ENCODE measurements around the gene SEC23A. TPM values are rescaled to one million over a fixed set of nuclear protein-coding genes. Genes with fewer than 3 reads are reported as not detected.
A peak's percentile ranks its signal among the peaks of the same experiment; 100 is the strongest.
"Not testable (repeated sequence)": the region's sequence is repeated elsewhere in the genome, so short reads cannot be mapped to it uniquely, and the experiment has no call there.

Gene SEC23A
- total RNA-seq, 1 experiment from 2014 or later: 108 TPM

DNA sequence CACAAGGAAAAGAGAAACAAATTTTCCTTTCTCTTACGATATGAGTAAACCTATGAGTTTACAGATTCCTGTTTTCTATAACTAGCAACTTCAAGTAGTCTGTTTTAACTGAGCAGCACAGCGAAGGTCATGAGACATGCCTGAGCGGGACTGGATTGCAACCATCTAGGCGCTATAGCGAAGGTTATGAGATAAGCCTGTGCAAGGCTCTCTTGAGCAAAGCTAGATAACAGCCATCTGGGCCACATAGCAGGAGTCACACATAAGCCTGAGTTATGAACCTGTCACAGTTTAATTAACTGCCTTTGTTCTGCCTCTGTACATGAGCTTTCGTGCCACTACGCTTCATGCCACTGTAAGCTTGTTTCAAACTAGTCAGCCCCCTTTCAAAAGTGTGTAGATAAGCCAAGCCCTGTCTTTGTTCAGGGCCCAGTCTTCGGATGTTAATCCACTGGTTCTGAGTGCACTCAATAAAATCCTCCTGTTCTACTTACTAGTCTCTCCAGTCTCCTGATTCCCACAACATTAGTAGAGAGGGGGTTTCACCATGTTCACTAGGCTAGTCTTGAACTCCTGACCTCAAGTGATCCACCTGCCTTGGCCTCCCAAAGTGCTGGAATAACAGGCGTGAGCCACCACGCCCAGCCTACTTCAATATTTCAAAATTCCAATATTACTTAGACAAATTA lies 47.1 kb downstream of the SEC23A start:
- Histone ChIP-seq H3K27me3 (replicated peaks; ENCODE audit: control insufficient read depth, insufficient read depth, low read length) (no peaks in the 10 kb centered on the region), H3K9me3 (peaks cover 15% of the 10 kb centered on the region), H3K4me3 (ENCODE audit: low read depth, low read length) (no peak overlapping the region), H3K4me1 (no peaks in the 10 kb centered on the region; the same call in 1 of the 2 replicates), H3K36me3 (ENCODE audit: control insufficient read depth, insufficient read depth, low read length) (peaks cover 12% of the 10 kb centered on the region)
- peak in 1 of 2 experiments; percentile 20 for DNase-seq
- no peaks in the 10 kb centered on the region for H3K4me1 Mint-ChIP-seq (ENCODE audit: low read depth, unreplicated experiment)
- BruUV-seq (replicated peaks): no TSS peak
- peaks cover 18% of the 10 kb centered on the region for H3K9me3 Mint-ChIP-seq (ENCODE audit: unreplicated experiment)
- H3K36me3 Mint-ChIP-seq (ENCODE audit: insufficient read depth, unreplicated experiment): peaks cover 87% of the 10 kb centered on the region
- H3K27me3 Mint-ChIP-seq (ENCODE audit: insufficient read depth, unreplicated experiment): no peaks in the 10 kb centered on the region
- intact Hi-C loops (cut with micrococcal nuclease; ENCODE audit: unreplicated experiment): no loop called here
- POLR2A ChIA-PET: no interaction called here
- H3K27ac Mint-ChIP-seq (ENCODE audit: unreplicated experiment): no peak overlapping the region
- CTCF ChIA-PET: interaction anchor here (0.6 kb wide), 1 partner anchor 115 kb away, joined by 3 read pairs; no protein-coding TSS in a partner anchor
- TF ChIP-seq, protein P1, sequence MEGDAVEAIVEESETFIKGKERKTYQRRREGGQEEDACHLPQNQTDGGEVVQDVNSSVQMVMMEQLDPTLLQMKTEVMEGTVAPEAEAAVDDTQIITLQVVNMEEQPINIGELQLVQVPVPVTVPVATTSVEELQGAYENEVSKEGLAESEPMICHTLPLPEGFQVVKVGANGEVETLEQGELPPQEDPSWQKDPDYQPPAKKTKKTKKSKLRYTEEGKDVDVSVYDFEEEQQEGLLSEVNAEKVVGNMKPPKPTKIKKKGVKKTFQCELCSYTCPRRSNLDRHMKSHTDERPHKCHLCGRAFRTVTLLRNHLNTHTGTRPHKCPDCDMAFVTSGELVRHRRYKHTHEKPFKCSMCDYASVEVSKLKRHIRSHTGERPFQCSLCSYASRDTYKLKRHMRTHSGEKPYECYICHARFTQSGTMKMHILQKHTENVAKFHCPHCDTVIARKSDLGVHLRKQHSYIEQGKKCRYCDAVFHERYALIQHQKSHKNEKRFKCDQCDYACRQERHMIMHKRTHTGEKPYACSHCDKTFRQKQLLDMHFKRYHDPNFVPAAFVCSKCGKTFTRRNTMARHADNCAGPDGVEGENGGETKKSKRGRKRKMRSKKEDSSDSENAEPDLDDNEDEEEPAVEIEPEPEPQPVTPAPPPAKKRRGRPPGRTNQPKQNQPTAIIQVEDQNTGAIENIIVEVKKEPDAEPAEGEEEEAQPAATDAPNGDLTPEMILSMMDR (IDR thresholded peaks at IDR 0.05; ENCODE audit: insufficient read depth in 1 of 2, low read depth in 1 of 2, low read length in 1 of 2, severe bottlenecking in 1 of 2, unreplicated experiment in 1 of 2): no peak
- H3K4me3 Mint-ChIP-seq (ENCODE audit: unreplicated experiment): no peak overlapping the region

DNA sequence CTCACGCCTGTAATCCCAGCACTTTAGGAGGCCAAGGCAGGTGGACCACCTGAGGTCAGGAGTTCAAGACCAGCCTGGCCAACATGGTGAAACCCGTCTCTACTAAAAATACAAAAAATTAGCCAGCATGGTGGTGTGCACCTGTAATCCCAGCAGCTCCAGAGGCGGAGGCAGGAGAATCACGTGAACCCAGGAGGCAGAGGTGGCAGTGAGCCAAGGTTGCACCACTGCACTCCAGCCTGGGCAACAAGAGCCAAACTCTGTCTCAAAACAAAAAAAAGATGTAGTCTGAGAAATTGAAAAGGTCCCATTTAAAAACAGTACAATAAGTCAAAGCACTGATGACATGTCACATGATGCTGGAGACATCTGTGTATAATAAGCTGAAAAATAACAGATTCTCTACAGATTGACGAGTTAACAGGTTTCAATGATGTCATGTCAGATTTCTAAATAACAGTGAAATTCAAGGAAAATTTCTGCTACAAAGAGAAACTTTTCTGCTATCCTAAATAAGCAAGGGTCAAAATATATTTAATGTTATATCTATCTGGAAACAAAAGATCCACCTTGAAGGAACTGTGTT lies 50.1 kb downstream of the SEC23A start:
- intact Hi-C loops (cut with micrococcal nuclease; ENCODE audit: unreplicated experiment); CTCF ChIA-PET; H3K27me3 Mint-ChIP-seq (ENCODE audit: insufficient read depth, unreplicated experiment); H3K4me1 Mint-ChIP-seq (ENCODE audit: low read depth, unreplicated experiment); H3K4me3 Mint-ChIP-seq (ENCODE audit: unreplicated experiment); POLR2A ChIA-PET; DNase-seq; H3K27ac Mint-ChIP-seq (ENCODE audit: unreplicated experiment); H3K4me1 ChIP-seq; H3K4me3 ChIP-seq (ENCODE audit: low read depth, low read length); BruUV-seq (replicated peaks); H3K9me3 Mint-ChIP-seq (ENCODE audit: unreplicated experiment); H3K27me3 ChIP-seq (replicated peaks; ENCODE audit: control insufficient read depth, insufficient read depth, low read length): not testable (repeated sequence)
- Histone ChIP-seq H3K9me3 (peaks cover 15% of the 10 kb centered on the region), H3K36me3 (ENCODE audit: control insufficient read depth, insufficient read depth, low read length) (peaks cover 12% of the 10 kb centered on the region)
- H3K36me3 Mint-ChIP-seq (ENCODE audit: insufficient read depth, unreplicated experiment): peaks cover 87% of the 10 kb centered on the region

DNA sequence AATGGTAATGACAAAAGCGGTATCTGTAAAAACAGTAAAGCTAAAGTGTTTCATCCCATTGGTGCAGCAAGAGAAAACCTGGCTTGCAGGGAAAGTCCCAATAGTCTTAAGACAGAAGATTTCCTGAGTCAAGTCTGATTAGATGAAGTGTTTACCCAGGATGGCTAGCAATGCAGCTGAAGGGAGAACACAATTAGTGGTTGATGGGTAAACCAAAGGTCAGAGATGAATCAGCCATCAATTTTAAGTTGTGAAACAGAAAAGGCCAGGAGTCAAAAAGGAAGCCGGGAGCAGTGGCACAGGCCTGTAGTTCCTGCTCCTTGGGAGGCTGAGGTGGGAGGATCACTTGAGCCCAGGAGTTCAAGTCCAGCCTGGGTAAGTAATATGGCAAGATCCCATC lies 52.6 kb downstream of the SEC23A start:
- Histone ChIP-seq H3K4me3 (ENCODE audit: low read depth, low read length) (no peak overlapping the region), H3K27me3 (replicated peaks; ENCODE audit: control insufficient read depth, insufficient read depth, low read length) (no peaks in the 10 kb centered on the region), H3K36me3 (ENCODE audit: control insufficient read depth, insufficient read depth, low read length) (peaks cover 5% of the 10 kb centered on the region), H3K9me3 (no peaks in the 10 kb centered on the region), H3K4me1 (peaks cover 9% of the 10 kb centered on the region)
- intact Hi-C loops (cut with micrococcal nuclease; ENCODE audit: unreplicated experiment): no loop called here
- H3K27ac Mint-ChIP-seq (ENCODE audit: unreplicated experiment): no peak overlapping the region
- no TSS peak for BruUV-seq (replicated peaks)
- H3K4me1 Mint-ChIP-seq (ENCODE audit: low read depth, unreplicated experiment): peaks cover 7% of the 10 kb centered on the region
- DNase-seq: peak; percentile 22 to 51
- H3K9me3 Mint-ChIP-seq (ENCODE audit: unreplicated experiment): no peaks in the 10 kb centered on the region
- H3K36me3 Mint-ChIP-seq (ENCODE audit: insufficient read depth, unreplicated experiment): peaks cover 90% of the 10 kb centered on the region
- no peaks in the 10 kb centered on the region for H3K27me3 Mint-ChIP-seq (ENCODE audit: insufficient read depth, unreplicated experiment)
- TF ChIP-seq, protein P1 (IDR thresholded peaks at IDR 0.05; ENCODE audit: insufficient read depth in 1 of 2, low read depth in 1 of 2, low read length in 1 of 2, severe bottlenecking in 1 of 2, unreplicated experiment in 1 of 2): no peak
- ChIA-PET CTCF (no interaction called here), POLR2A (no interaction called here)
- H3K4me3 Mint-ChIP-seq (ENCODE audit: unreplicated experiment): no peak overlapping the region

DNA sequence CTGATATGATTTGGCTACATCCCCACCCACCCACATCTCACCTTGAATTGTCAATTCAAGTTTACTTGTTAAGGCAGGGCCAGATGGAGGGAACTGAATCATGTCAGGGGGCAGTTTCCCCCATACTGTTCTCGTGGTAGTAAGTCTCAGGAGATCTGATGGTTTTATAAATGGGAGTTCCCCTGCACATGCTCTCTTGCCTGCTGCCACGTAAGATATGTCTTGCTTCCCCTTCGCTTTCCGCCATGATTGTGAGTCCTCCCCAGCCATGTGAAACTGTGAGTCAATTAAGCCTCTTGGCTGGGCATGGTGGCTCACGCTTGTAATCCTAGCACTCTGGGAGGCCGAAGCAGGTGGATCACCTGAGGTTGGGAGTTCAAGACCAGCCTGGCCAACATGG lies 57.1 kb downstream of the SEC23A start:
- H3K27ac Mint-ChIP-seq (ENCODE audit: unreplicated experiment); BruUV-seq (replicated peaks); H3K27me3 ChIP-seq (replicated peaks; ENCODE audit: control insufficient read depth, insufficient read depth, low read length); H3K4me3 Mint-ChIP-seq (ENCODE audit: unreplicated experiment); H3K9me3 ChIP-seq; H3K36me3 ChIP-seq (ENCODE audit: control insufficient read depth, insufficient read depth, low read length); DNase-seq; H3K4me1 ChIP-seq; POLR2A ChIA-PET; H3K4me1 Mint-ChIP-seq (ENCODE audit: low read depth, unreplicated experiment); CTCF ChIA-PET; H3K4me3 ChIP-seq (ENCODE audit: low read depth, low read length); H3K9me3 Mint-ChIP-seq (ENCODE audit: unreplicated experiment); H3K27me3 Mint-ChIP-seq (ENCODE audit: insufficient read depth, unreplicated experiment); intact Hi-C loops (cut with micrococcal nuclease; ENCODE audit: unreplicated experiment): not testable (repeated sequence)
- peaks cover 63% of the 10 kb centered on the region for H3K36me3 Mint-ChIP-seq (ENCODE audit: insufficient read depth, unreplicated experiment)
